Duodenal mucosa (tissue), 2 donors: ENCODE measurements around the gene ARHGAP30.
A peak's percentile ranks its signal among the peaks of the same experiment; 100 is the strongest.

Experiments used
- H3K27ac ChIP-seq: one replicate; pipeline ENCODE4 v1.7.0; 2013; ENCODE audit warnings: low read depth, low read length
- H3K27me3 ChIP-seq, 2 donors: one replicate each; pipeline ENCODE4 v1.7.0; 2013; ENCODE audit warnings: low read length in 2 of 2, control low read depth in 1 of 2; ENCODE audit not compliant: insufficient read depth in 2 of 2, control insufficient read depth in 1 of 2
- H3K36me3 ChIP-seq, 2 donors: one replicate each; pipeline ENCODE4 v1.7.0; 2013; ENCODE audit warnings: low read length in 2 of 2, control low read depth in 1 of 2; ENCODE audit not compliant: insufficient read depth in 2 of 2, control insufficient read depth in 1 of 2
- H3K4me1 ChIP-seq, 2 donors: one replicate each; pipeline ENCODE4 v1.7.0; 2013; ENCODE audit warnings: low read length in 2 of 2, control low read depth in 1 of 2; ENCODE audit not compliant: insufficient read depth in 2 of 2, control insufficient read depth in 1 of 2
- H3K4me3 ChIP-seq, 2 donors: one replicate each; pipeline ENCODE4 v1.7.0; 2013; ENCODE audit warnings: low read length in 2 of 2, low read depth in 1 of 2
- H3K9ac ChIP-seq, 2 donors: one replicate each; pipeline ENCODE4 v1.7.0; 2013; ENCODE audit warnings: low read length in 2 of 2, low read depth in 1 of 2
- H3K9me3 ChIP-seq, 2 donors: one replicate each; pipeline ENCODE4 v1.7.0; 2013; ENCODE audit warnings: low read length in 2 of 2, control low read depth in 1 of 2; ENCODE audit not compliant: control insufficient read depth in 1 of 2

ARHGAP30 gene

GRCh38 chr1:160999376-160999775 lies 70.3 kb downstream of the ARHGAP30 start:
- Histone ChIP-seq H3K4me3 (no peak overlapping the region), H3K9ac (no peak overlapping the region), H3K27ac (no peak overlapping the region), H3K36me3 (peaks cover 22 to 40% of the 10 kb centered on the region in 2 donors), H3K27me3 (no peaks in the 10 kb centered on the region), H3K9me3 (no peaks in the 10 kb centered on the region), H3K4me1 (peaks cover 19 to 27% of the 10 kb centered on the region in 2 donors)

- no peak overlapping the region for H3K4me3 ChIP-seq
- H3K27ac ChIP-seq, result no peak overlapping the region
- H3K36me3 ChIP-seq, result peaks cover 22 to 40% of the 10 kb centered on the region in 2 donors
- H3K9ac ChIP-seq, result peak overlapping the region in 1 of 2 donors; percentile 3
- no peaks in the 10 kb centered on the region for H3K27me3 ChIP-seq
- H3K4me1 ChIP-seq, result peaks cover 19 to 26% of the 10 kb centered on the region in 2 donors
- no peaks in the 10 kb centered on the region for H3K9me3 ChIP-seq
These were observed 72.2 kb downstream of the ARHGAP30 start for GRCh38 chr1:160997323-160998038.
